ENCODE measurements around the gene TRIM64. TPM values are rescaled to one million over a fixed set of nuclear protein-coding genes. Genes with fewer than 3 reads are reported as not detected.
"Not testable (repeated sequence)": the region's sequence is repeated elsewhere in the genome, so short reads cannot be mapped to it uniquely, and the experiment has no call there.

Gene TRIM64
- not detected for polyA plus RNA-seq (ENCODE audit: insufficient read length in 10 of 10)
- long read RNA-seq, donor 1 = 0 reads
- long read RNA-seq, donor 2 = 0 reads
- long read RNA-seq, donor 3 = 0 reads
- long read RNA-seq, donor 4 = 0 reads
- long read RNA-seq, donor 5 = 0 reads
- long read RNA-seq, donor 6 = 0 reads
- long read RNA-seq, donor 7 = 0 reads
- long read RNA-seq, donor 8 = 0 reads
- long read RNA-seq, donor 9 = 0 reads

- not testable (repeated sequence) for DNase-seq
Measured at GRCh38 chr11:89965737-89966136, at the start of gene TRIM64. TRIM64 (plus strand) TSS chr11:89966037; CDS start chr11:89968504, 2,467 bp downstream.

- no peak for DNase-seq
Measured at GRCh38 chr11:89922195-89922660, 43.6 kb upstream of the TRIM64 start, which contains the start of gene TRIM49D1. TRIM49D1 (minus strand) TSS chr11:89922245; CDS start chr11:89917710, 4,535 bp downstream.

- not testable (repeated sequence) for DNase-seq
Measured at GRCh38 chr11:89923764-89924163, 42.1 kb upstream of the TRIM64 start, which contains the start of gene TRIM49D2. TRIM49D2 (plus strand) TSS chr11:89924064; CDS start chr11:89926762, 2,698 bp downstream.

GRCh38 chr11:89960833-89961232 lies 5.0 kb upstream of the TRIM64 start:
- not testable (repeated sequence) for DNase-seq

Other genes starting within 250 kb of the TRIM64 start
- gene TRIM49, start 157.5 kb upstream of the TRIM64 start, polyA plus RNA-seq (ENCODE audit: insufficient read length in 10 of 10) = not detected
- not detected for gene TRIM64B, start 87.5 kb upstream of the TRIM64 start, polyA plus RNA-seq (ENCODE audit: insufficient read length in 10 of 10)
- not detected for gene TRIM49D1, start 43.8 kb upstream of the TRIM64 start, polyA plus RNA-seq (ENCODE audit: insufficient read length in 10 of 10)
- gene TRIM49D2, start 42.0 kb upstream of the TRIM64 start, polyA plus RNA-seq (ENCODE audit: insufficient read length in 10 of 10) = not detected
- gene TRIM49C, start 65.1 kb downstream of the TRIM64 start, polyA plus RNA-seq (ENCODE audit: insufficient read length in 10 of 10) = not detected
- not detected for gene UBTFL1, start 119.9 kb downstream of the TRIM64 start, polyA plus RNA-seq (ENCODE audit: insufficient read length in 10 of 10)
- gene NAALAD2, start 168.6 kb downstream of the TRIM64 start, polyA plus RNA-seq (ENCODE audit: insufficient read length in 10 of 10) = 1 to 10 TPM; 3.2 to 9.7 (median 4.8) TPM